HCT116 (cell line): ENCODE results near the gene SEPTIN2. TPM values are rescaled to one million over a fixed set of nuclear protein-coding genes. Genes with fewer than 3 reads are reported as not detected.

ENCODE experiments used
- ATAC-seq: fragments of 200-7000 bp; cut with Tn5 transposase; 2 replicates; pipeline ENCODE4 v1.9.1; 2020; ENCODE audit warnings: mild to moderate bottlenecking, moderate library complexity
- BruUV-seq: library from RNA; stranded (reverse); fragments of 400-500 nt; replicated peaks from 2 replicates; lab custom pipeline; 2021; lab: Mats Ljungman, UMichigan
- CTCF ChIA-PET: fragments of 300-600 bp; sonication (Branson Sonifier 250); formaldehyde crosslinking; loops from one replicate; lab custom pipeline; 2021; ENCODE audit warnings: antibody characterized with exemption; lab: Charles Lee
- POLR2A ChIA-PET: fragments of 300-600, 350-600 bp; sonication (Branson Sonifier 250); formaldehyde crosslinking; loops from one replicate; lab custom pipeline; 2021; ENCODE audit warnings: antibody characterized with exemption; lab: Charles Lee
- RAD21 ChIA-PET, 2 experiments: fragments of 300-600 bp; sonication (Branson Sonifier 250); formaldehyde crosslinking; loops; one replicate each; lab custom pipeline; 2023; ENCODE audit warnings: low total read pairs in 2 of 2; ENCODE audit not compliant: uncharacterized antibody in 2 of 2, unreplicated experiment in 2 of 2, low non-redundant PET in 1 of 2; lab: Charles Lee
- DNase-seq: peaks from one replicate; pipeline ENCODE4 v3.0.0-alpha.2; 2010; ENCODE audit warnings: low read depth, low spot score
- H2AFZ ChIP-seq: fragments of 200-600 bp; shearing (Covaris generic), sonication (generic); 2 replicates; pipeline ENCODE4 v1.6.1; 2017; ENCODE audit warnings: low read depth, mixed run types, mixed read lengths, antibody characterized with exemption, low read length; ENCODE audit not compliant: poor library complexity, severe bottlenecking
- H3K27ac ChIP-seq: 2 replicates; pipeline ENCODE4 v1.5.1; 2012; ENCODE audit warnings: low read depth, low read length
- H3K27me3 ChIP-seq: fragments of 200-600 bp; sonication (generic); 2 replicates; pipeline ENCODE4 v1.6.1; 2016; ENCODE audit warnings: mixed run types, low read length, mixed read lengths; ENCODE audit not compliant: insufficient read depth
- H3K36me3 ChIP-seq, 2 experiments: fragments of 200-500 bp in 1 of 2; fragments of 200-600 bp in 1 of 2; sonication (Bioruptor generic) in 1 of 2; sonication (generic) in 1 of 2; 2 replicates each; pipeline versions ENCODE4 v1.5.1 to v1.6.1; 2014 to 2016; ENCODE audit warnings: low read length in 2 of 2, inconsistent platforms in 1 of 2, mixed read lengths in 1 of 2, mixed run types in 1 of 2; ENCODE audit not compliant: insufficient read depth in 2 of 2, control insufficient read depth in 1 of 2
- H3K4me1 ChIP-seq, 2 experiments: fragments of 200-600 bp in 1 of 2; sonication (generic) in 1 of 2; 2 replicates each; pipeline versions ENCODE4 v1.5.1 to v1.6.1; 2012 to 2017; ENCODE audit warnings: low read length in 2 of 2, inconsistent platforms in 1 of 2, mild to moderate bottlenecking in 1 of 2, mixed read lengths in 1 of 2, mixed run types in 1 of 2, moderate library complexity in 1 of 2; ENCODE audit not compliant: insufficient read depth in 2 of 2, control insufficient read depth in 1 of 2
- H3K4me2 ChIP-seq: fragments of 200-600 bp; sonication (generic); 2 replicates; pipeline ENCODE4 v1.6.1; 2017; ENCODE audit warnings: mixed run types, low read length, mixed read lengths
- H3K4me3 ChIP-seq, 2 experiments: fragments of 200-600 bp in 1 of 2; sonication (generic) in 1 of 2; replicated peaks in 1 of 2; 2 replicates each; pipeline ENCODE4 v1.5.1; 2011 to 2016; ENCODE audit warnings: low read length in 2 of 2, control low read depth in 1 of 2, low read depth in 1 of 2, mild to moderate bottlenecking in 1 of 2, mixed read lengths in 1 of 2, mixed run types in 1 of 2
- H3K79me2 ChIP-seq: fragments of 200-600 bp; sonication (generic); 2 replicates; pipeline ENCODE4 v1.6.1; 2017; ENCODE audit warnings: mild to moderate bottlenecking, mixed run types, low read length, moderate library complexity, mixed read lengths; ENCODE audit not compliant: insufficient read depth
- H3K9ac ChIP-seq: fragments of 200-600 bp; sonication (generic); 2 replicates; pipeline ENCODE4 v1.6.1; 2016; ENCODE audit warnings: low read length, mixed read lengths
- H3K9me2 ChIP-seq: fragments of 200-600 bp; sonication (generic), shearing (Covaris generic); 2 replicates; pipeline ENCODE4 v1.6.1; 2017; ENCODE audit warnings: mixed run types, mild to moderate bottlenecking, moderate library complexity; ENCODE audit not compliant: insufficient read depth
- H3K9me3 ChIP-seq, 2 experiments: fragments of 200-500 bp in 1 of 2; fragments of 200-600 bp in 1 of 2; sonication (Bioruptor generic) in 1 of 2; sonication (generic) in 1 of 2; 2 replicates each; pipeline ENCODE4 v1.6.1; 2014 to 2017; ENCODE audit warnings: low read length in 2 of 2, mixed read lengths in 2 of 2, inconsistent platforms in 1 of 2, low read depth in 1 of 2, mild to moderate bottlenecking in 1 of 2, mixed run types in 1 of 2, moderate library complexity in 1 of 2; ENCODE audit not compliant: control insufficient read depth in 1 of 2, insufficient read depth in 1 of 2
- H4K20me1 ChIP-seq: fragments of 200-600 bp; sonication (generic), shearing (Covaris generic); 2 replicates; pipeline ENCODE4 v1.6.1; 2017; ENCODE audit warnings: mixed run types, mild to moderate bottlenecking, moderate library complexity; ENCODE audit not compliant: insufficient read depth
- ATF3 ChIP-seq: IDR thresholded peaks from 2 replicates; pipeline ENCODE4 v1.6.1; 2012
- CBX3 ChIP-seq: IDR thresholded peaks from 2 replicates; pipeline ENCODE4 v1.6.1; 2012; ENCODE audit warnings: low read depth
- CEBPB ChIP-seq: IDR thresholded peaks from 2 replicates; pipeline ENCODE4 v1.6.1; 2012; ENCODE audit warnings: low read depth
- ELF1 ChIP-seq: IDR thresholded peaks from 2 replicates; pipeline ENCODE4 v1.6.1; 2012; ENCODE audit warnings: low read depth, borderline replicate concordance
- EZH2 ChIP-seq: fragments of 200-600 bp; sonication (generic); IDR thresholded peaks from 2 replicates; pipeline ENCODE4 v1.6.1; 2017; ENCODE audit warnings: antibody characterized with exemption, mixed run types
- MAX ChIP-seq: IDR thresholded peaks from 2 replicates; pipeline ENCODE4 v1.6.1; 2012
- POLR2A ChIP-seq: IDR thresholded peaks from 2 replicates; pipeline ENCODE4 v1.7.0; 2011; ENCODE audit warnings: borderline replicate concordance; ENCODE audit not compliant: insufficient read depth, insufficient read length; ENCODE audit errors: extremely low read depth
- POLR2AphosphoS5 ChIP-seq: IDR thresholded peaks from 2 replicates; pipeline ENCODE4 v1.6.1; 2011; ENCODE audit warnings: mild to moderate bottlenecking, low read depth, low read length, moderate library complexity
- RAD21 ChIP-seq: IDR thresholded peaks from 2 replicates; pipeline ENCODE4 v1.6.1; 2012; ENCODE audit warnings: low read depth, mild to moderate bottlenecking
- SP1 ChIP-seq: IDR thresholded peaks from 2 replicates; pipeline ENCODE4 v1.6.1; 2012; ENCODE audit warnings: low read depth
- ZFX ChIP-seq: fragments of 450-650 bp; IDR thresholded peaks from 2 replicates; pipeline ENCODE4 v1.6.1; 2017
- ZNF274 ChIP-seq: fragments of 200-500 bp; sonication (Bioruptor generic); IDR thresholded peaks from 2 replicates; pipeline ENCODE4 v1.6.1; 2014; ENCODE audit warnings: mild to moderate bottlenecking, low read depth, low read length, inconsistent platforms
- intact Hi-C: fragments of 100-400 bp; cut with micrococcal nuclease; formaldehyde crosslinking; loops from 2 replicates; pipeline ENCODE4 v1.10.0; 2022
- total RNA-seq: library from RNA; stranded (reverse); gene quantifications from one replicate; pipeline ENCODE4 v1.2.1, GENCODE V29; 2021; ENCODE audit not compliant: unreplicated experiment

The SEPTIN2 gene
- total RNA-seq, 1 experiment from 2014 or later, result 317 TPM

- TF ChIP-seq MAX, result no peak
- no peak for TF ChIP-seq SP1
Measured at GRCh38 chr2:241304039-241304670, 11.6 kb upstream of the SEPTIN2 start (continued).

DNA sequence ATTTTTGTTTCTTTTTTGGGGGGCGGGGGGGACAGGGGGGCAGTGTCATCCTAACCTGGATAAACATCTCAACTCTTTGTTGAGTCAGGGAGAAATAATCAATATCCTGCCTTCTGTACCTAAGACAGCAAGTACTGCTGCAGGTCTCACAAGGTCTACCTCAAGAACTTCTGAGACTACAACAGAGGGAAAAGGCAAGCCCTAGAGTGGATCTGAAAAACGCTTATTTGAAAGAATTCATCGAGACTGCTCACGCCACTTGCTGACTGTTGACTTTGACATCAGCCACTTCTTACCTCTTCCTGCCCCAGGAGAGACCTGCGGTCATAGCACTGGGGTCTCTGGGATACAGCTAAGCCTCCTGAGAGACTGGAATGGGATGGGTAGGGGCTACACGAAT, 8.7 kb upstream of the SEPTIN2 start:
- Histone ChIP-seq H3K9ac (no peak overlapping the region), H3K4me3 (no peak overlapping the region), H3K4me2 (no peak overlapping the region), H3K9me3 (no peaks in the 10 kb centered on the region), H3K9me2 (no peaks in the 10 kb centered on the region), H3K27me3 (no peaks in the 10 kb centered on the region), H4K20me1 (peaks cover 46% of the 10 kb centered on the region; the same call in 1 of the 2 replicates), H3K79me2 (peaks cover 100% of the 10 kb centered on the region), H3K4me1 (no peaks in the 10 kb centered on the region), H3K36me3 (no peaks in the 10 kb centered on the region), H3K27ac (no peak overlapping the region), H2AFZ (no peak overlapping the region)
- CTCF ChIA-PET, result no interaction called here
- intact Hi-C loops, result no loop called here
- ATAC-seq, result no peak
- DNase-seq, result no peak
- RAD21 ChIA-PET, result no interaction called here
- POLR2A ChIA-PET, result interaction anchor here (1.0 kb wide), 1 partner anchor 8 kb away, joined by 5 read pairs; no protein-coding TSS in a partner anchor
- TF ChIP-seq SP1 (no peak), RAD21 (no peak), POLR2AphosphoS5 (no peak), ELF1 (no peak), ATF3 (no peak), EZH2 (no peak), ZFX (no peak), CEBPB (no peak), CBX3 (no peak), ZNF274 (no peak), POLR2A (no peak)
- no TSS peak for BruUV-seq
